ENCODE measurements around the gene LHX4. TPM values are rescaled to one million over a fixed set of nuclear protein-coding genes. Genes with fewer than 3 reads are reported as not detected.

The LHX4 gene
- total and polyA plus RNA-seq, 2 of the 8 experiments (the other 6 are each of a cell fraction or from before 2014, with no cell fraction given): 0.85 to 4.9 TPM

- no peak for DNase-seq (ENCODE audit: low read depth in 1 of 2, low spot score in 2 of 2)
Observed at GRCh38 chr1:180210008-180210620, 19.9 kb upstream of the LHX4 start.

More at GRCh38 chr1:180210008-180210620, 19.9 kb upstream of the LHX4 start:
- Histone ChIP-seq H4K8ac (ENCODE audit: extremely low read depth, insufficient read depth, low read length) (no peak overlapping the region), H2BK20ac (ENCODE audit: low read length) (no peak overlapping the region), H3K14ac (ENCODE audit: insufficient read length) (no peak overlapping the region), H3K36me3 (ENCODE audit: control insufficient read depth in 2 of 4, insufficient read depth in 4 of 4, low read length in 3 of 4) (no peaks in the 10 kb centered on the region), H2BK12ac (ENCODE audit: low read depth, low read length) (no peak overlapping the region), H3K23me2 (ENCODE audit: low read depth, low read length) (no peaks in the 10 kb centered on the region), H4K20me1 (replicated peaks in 1 of 2; ENCODE audit: control insufficient read depth in 1 of 2, insufficient read depth in 2 of 2, low read length in 2 of 2) (no peaks in the 10 kb centered on the region), H3K27ac (ENCODE audit: low read depth, low read length) (no peak overlapping the region), H4K91ac (replicated peaks; ENCODE audit: insufficient read length, low read length) (no peak overlapping the region), H3K4me1 (replicated peaks in 1 of 4; ENCODE audit: control insufficient read depth in 3 of 4, insufficient read depth in 4 of 4, low read length in 3 of 4) (peaks cover 0 to 4% (median 0%) of the 10 kb centered on the region in 4 experiments; a peak in 1 of 7 replicates), H3K4ac (replicated peaks; ENCODE audit: insufficient read length, low read depth, low read length) (no peak overlapping the region), H3K79me2 (ENCODE audit: control insufficient read depth in 1 of 2, insufficient read depth in 2 of 2, low read length in 2 of 2) (no peaks in the 10 kb centered on the region), H3K4me3 (ENCODE audit: extremely low read depth in 1 of 4, insufficient read depth in 2 of 4, low read depth in 3 of 4, low read length in 4 of 4) (no peak overlapping the region), H2BK5ac (ENCODE audit: low read depth, low read length) (no peak overlapping the region), H3K18ac (ENCODE audit: extremely low read depth, low read length) (no peak overlapping the region), H3K9ac (replicated peaks in 1 of 4; ENCODE audit: extremely low read depth in 1 of 4, low read depth in 3 of 4, low read length in 3 of 4) (no peak overlapping the region), H2AFZ (ENCODE audit: low read length) (no peak overlapping the region), H4K5ac (ENCODE audit: insufficient read length, low read depth, low read length) (no peak overlapping the region), H3K23ac (ENCODE audit: insufficient read length) (no peak overlapping the region), H3K56ac (replicated peaks; ENCODE audit: insufficient read length, low read depth, low read length) (no peak overlapping the region), H3K27me3 (replicated peaks in 1 of 4; ENCODE audit: control insufficient read depth in 3 of 4, extremely low read depth in 1 of 4, insufficient read depth in 3 of 4, low read length in 3 of 4) (no peaks in the 10 kb centered on the region), H3K4me2 (ENCODE audit: insufficient read depth in 1 of 2, low read depth in 2 of 2, low read length in 2 of 2) (no peak overlapping the region), H2AK5ac (ENCODE audit: low read depth, low read length) (no peak overlapping the region), H2BK120ac (replicated peaks; ENCODE audit: low read depth, low read length) (no peak overlapping the region), H3K79me1 (ENCODE audit: low read depth, low read length) (no peaks in the 10 kb centered on the region), H3K9me3 (ENCODE audit: insufficient read depth in 2 of 2, low read depth in 1 of 2, low read length in 1 of 2) (no peaks in the 10 kb centered on the region), H2BK15ac (ENCODE audit: low read length) (no peak overlapping the region)
- FAIRE-seq: no peak
- POLR2A ChIA-PET (ENCODE audit: partially characterized antibody): interaction anchor here (1.5 kb wide), 1 partner anchor 22 kb away, joined by 4 read pairs; no protein-coding TSS in a partner anchor
- 82% methylated on average over 4 of the region's 4 CpGs; no CpG with 5 or more reads in 1 of the 2 experiments for WGBS, 2 experiments (ENCODE audit: extremely low coverage in 1 of 2, insufficient coverage in 1 of 2, insufficient read length in 1 of 2, insufficient replicate concordance in 2 of 2, low coverage in 1 of 2, low lambda C conversion rate in 2 of 2, missing lambda C conversion rate in 1 of 2)
- TF ChIP-seq CBX5 (IDR thresholded peaks at IDR 0.05; ENCODE audit: low read depth, low read length) (no peak), SIN3A (conservative IDR thresholded peaks at IDR 0.05 in 1 of 2, IDR thresholded peaks at IDR 0.05 in 1 of 2; ENCODE audit: low read depth in 1 of 2, low read length in 2 of 2) (no peak), SUZ12 (IDR thresholded peaks at IDR 0.05; ENCODE audit: low read length) (no peak)
- CTCF ChIA-PET (ENCODE audit: partially characterized antibody): interaction anchor here (0.8 to 1.9 kb wide), 7 partner anchors 11 to 29 kb away, joined by 3 to 5 read pairs (median 3); no protein-coding TSS in a partner anchor

Measured in H1 (cell line).